ENCODE data around the gene C19orf18. TPM values are rescaled to one million over a fixed set of nuclear protein-coding genes. Genes with fewer than 3 reads are reported as not detected.

The C19orf18 gene
- polyA plus RNA-seq, 2 of the 4 experiments (the other 2 are of a cell fraction): 0.13 TPM; not detected in 1

GRCh38 chr19:57941593-57941992 lies 32.7 kb downstream of the C19orf18 start:
- no peak for TF ChIP-seq NR3C1 (IDR thresholded peaks at IDR 0.05)
- no peak for TF ChIP-seq POLR2AphosphoS2 (conservative IDR thresholded peaks at IDR 0.05; ENCODE audit: low read length)
- no peak for TF ChIP-seq POLR2A (IDR thresholded peaks at IDR 0.05; ENCODE audit: low read length)
- TF ChIP-seq FOSB (CRISPR knock-in tag; IDR thresholded peaks at IDR 0.05): no peak
- no peak for TF ChIP-seq HES2 (IDR thresholded peaks at IDR 0.05)
- no peak for TF ChIP-seq CEBPB (IDR thresholded peaks at IDR 0.05)
- no peak for TF ChIP-seq ZC3H11A (IDR thresholded peaks at IDR 0.05)
- no peak for TF ChIP-seq HMGXB4 (CRISPR knock-in tag; IDR thresholded peaks at IDR 0.05; ENCODE audit: borderline replicate concordance)
- TF ChIP-seq CHD2 (IDR thresholded peaks at IDR 0.05; ENCODE audit: low read length, partially characterized antibody): no peak
- no peak for TF ChIP-seq JUN (IDR thresholded peaks at IDR 0.05)
- TF ChIP-seq RCOR1 (IDR thresholded peaks at IDR 0.05; ENCODE audit: low read depth, low read length): no peak
- TF ChIP-seq BCL3 (IDR thresholded peaks at IDR 0.05): no peak
- ATAC-seq (no peak), FAIRE-seq (no peak), DNase-seq (ENCODE audit: low read depth in 1 of 2, low spot score in 1 of 2) (no peak)
- no peaks in the 10 kb centered on the region for H3K4me1 ChIP-seq
- H3K4me2 ChIP-seq: no peak overlapping the region
- H3K4me3 ChIP-seq: no peak overlapping the region
- H3K27ac ChIP-seq: no peak overlapping the region
- POLR2A ChIA-PET: no interaction called here
- 76% methylated on average over 3 of the region's 3 CpGs for WGBS (ENCODE audit: missing lambda C conversion rate)
- peaks cover 91% of the 10 kb centered on the region for H3K9me3 ChIP-seq
- CTCF ChIA-PET: no interaction called here

GRCh38 chr19:57935731-57936130 lies 38.6 kb downstream of the C19orf18 start:
- no peak overlapping the region; the same call in 2 of the 3 replicates for H3K4me2 ChIP-seq

More at GRCh38 chr19:57935731-57936130, 38.6 kb downstream of the C19orf18 start:
- no peak for FAIRE-seq
- H3K9me3 ChIP-seq: peaks cover 89% of the 10 kb centered on the region
- CTCF ChIA-PET: no interaction called here
- no peak for ATAC-seq
- H3K27ac ChIP-seq: no peak overlapping the region
- POLR2A ChIA-PET: interaction anchor here (0.6 kb wide), 2 partner anchors 19 to 41 kb away, joined by 3 to 4 read pairs; no protein-coding TSS in a partner anchor
- TF ChIP-seq HEYL (CRISPR knock-in tag; IDR thresholded peaks at IDR 0.05) (no peak), PBX3 (IDR thresholded peaks at IDR 0.05) (no peak), USF2 (IDR thresholded peaks at IDR 0.05) (no peak), POLR2A (IDR thresholded peaks at IDR 0.05; ENCODE audit: low read length) (no peak), HOXA7 (CRISPR knock-in tag; IDR thresholded peaks at IDR 0.05) (no peak), NR3C1 (IDR thresholded peaks at IDR 0.05) (no peak), FOXS1 (CRISPR knock-in tag; IDR thresholded peaks at IDR 0.05) (no peak), EHMT2 (IDR thresholded peaks at IDR 0.05; ENCODE audit: low read depth) (no peak), NFE2L2 (conservative IDR thresholded peaks at IDR 0.05; ENCODE audit: low read length) (no peak), POLR2AphosphoS2 (conservative IDR thresholded peaks at IDR 0.05; ENCODE audit: low read length) (no peak), MYC (IDR thresholded peaks at IDR 0.05; ENCODE audit: borderline replicate concordance, low read length) (no peak), HOXB5 (CRISPR knock-in tag; IDR thresholded peaks at IDR 0.05) (no peak), ZC3H11A (IDR thresholded peaks at IDR 0.05) (no peak), ESRRA (IDR thresholded peaks at IDR 0.05; ENCODE audit: borderline replicate concordance, low read length) (no peak), RAD21 (conservative IDR thresholded peaks at IDR 0.05 in 1 of 2, IDR thresholded peaks at IDR 0.05 in 1 of 2) (no peak), KDM5A (IDR thresholded peaks at IDR 0.05) (no peak), SREBF2 (IDR thresholded peaks at IDR 0.05) (no peak), E2F6 (IDR thresholded peaks at IDR 0.05; ENCODE audit: borderline replicate concordance, low read depth) (no peak), RCOR1 (IDR thresholded peaks at IDR 0.05; ENCODE audit: low read depth, low read length) (no peak), ATOH8 (CRISPR knock-in tag; IDR thresholded peaks at IDR 0.05; ENCODE audit: low read depth) (no peak)
- WGBS (ENCODE audit: missing lambda C conversion rate): 52% methylated on average over 12 of the region's 12 CpGs
- no peak for DNase-seq (ENCODE audit: low read depth in 1 of 2, low spot score in 1 of 2)
- H3K4me3 ChIP-seq: no peak overlapping the region
- H3K4me1 ChIP-seq: no peaks in the 10 kb centered on the region

Data from A549 (cell line).